Measurements from ENCODE around the gene SFT2D1.

The SFT2D1 gene

GRCh38 chr6:166296035-166296883 is 46.1 kb downstream of the SFT2D1 start:
- TF ChIP-seq CTCF (conservative IDR thresholded peaks at IDR 0.05; ENCODE audit: low read depth, low read length), result no peak
- no peak for DNase-seq (ENCODE audit: low read depth)
- no peak overlapping the region for H3K4me3 ChIP-seq (ENCODE audit: low read length)

GRCh38 chr6:166293731-166294584 is 48.4 kb downstream of the SFT2D1 start:
- TF ChIP-seq CTCF (conservative IDR thresholded peaks at IDR 0.05; ENCODE audit: low read depth, low read length), result no peak
- no peak overlapping the region for H3K4me3 ChIP-seq (ENCODE audit: low read length)
- DNase-seq (ENCODE audit: low read depth), result no peak

- TF ChIP-seq CTCF (conservative IDR thresholded peaks at IDR 0.05; ENCODE audit: low read depth, low read length), result no peak
- DNase-seq (ENCODE audit: low read depth), result no peak
Observed at GRCh38 chr6:166289207-166290060, 52.9 kb downstream of the SFT2D1 start.

GRCh38 chr6:166286839-166287271 is 55.5 kb downstream of the SFT2D1 start:
- no peak for TF ChIP-seq CTCF (conservative IDR thresholded peaks at IDR 0.05; ENCODE audit: low read depth, low read length)
- no peak overlapping the region for H3K4me3 ChIP-seq (ENCODE audit: low read length)
- DNase-seq (ENCODE audit: low read depth), result no peak

More at GRCh38 chr6:166289207-166290060, 52.9 kb downstream of the SFT2D1 start:
- no peak overlapping the region for H3K4me3 ChIP-seq (ENCODE audit: low read length)

- no peak overlapping the region for H3K4me3 ChIP-seq (ENCODE audit: low read length)
- TF ChIP-seq CTCF (conservative IDR thresholded peaks at IDR 0.05; ENCODE audit: low read depth, low read length), result no peak
Observed at GRCh38 chr6:166285233-166285632, 57.1 kb downstream of the SFT2D1 start.

GRCh38 chr6:166284640-166285039 is 57.7 kb downstream of the SFT2D1 start:
- no peak for DNase-seq (ENCODE audit: low read depth)

More at GRCh38 chr6:166285233-166285632, 57.1 kb downstream of the SFT2D1 start:
- peak; percentile 17 for DNase-seq (ENCODE audit: low read depth)

More at GRCh38 chr6:166284640-166285039, 57.7 kb downstream of the SFT2D1 start:
- H3K4me3 ChIP-seq (ENCODE audit: low read length), result no peak overlapping the region
- TF ChIP-seq CTCF (conservative IDR thresholded peaks at IDR 0.05; ENCODE audit: low read depth, low read length), result no peak

Measured in retinal pigment epithelial cell (primary cell).